Aorta (tissue), 5 donors: Measurements from ENCODE around the gene PPARA. TPM values are rescaled to one million over a fixed set of nuclear protein-coding genes. Genes with fewer than 3 reads are reported as not detected.

Experiments
- ATAC-seq: fragments of 200-7000 bp; cut with Tn5 transposase; one replicate; pipeline ENCODE4 v1.9.1; 2022; ENCODE audit warnings: moderate library complexity; ENCODE audit not compliant: low FRiP score
- DNase-seq, 2 donors: peaks; one replicate each; pipeline ENCODE4 v3.0.0-alpha.2; 2020
- H3K27ac ChIP-seq, 2 donors: one replicate each; pipeline ENCODE4 v1.5.1; 2013; ENCODE audit warnings: low read length in 2 of 2, mild to moderate bottlenecking in 2 of 2, moderate library complexity in 2 of 2, control low read depth in 1 of 2, inconsistent platforms in 1 of 2, low read depth in 1 of 2
- H3K27me3 ChIP-seq, 2 donors: one replicate each; pipeline ENCODE4 v1.6.1; 2013; ENCODE audit warnings: control low read depth in 1 of 2, low read length in 1 of 2, mild to moderate bottlenecking in 1 of 2, moderate library complexity in 1 of 2; ENCODE audit not compliant: insufficient read depth in 2 of 2, control insufficient read depth in 1 of 2
- H3K36me3 ChIP-seq, 2 donors: one replicate each; pipeline ENCODE4 v1.6.1; 2013; ENCODE audit warnings: control low read depth in 1 of 2, low read length in 1 of 2, mild to moderate bottlenecking in 1 of 2; ENCODE audit not compliant: insufficient read depth in 2 of 2, control insufficient read depth in 1 of 2
- H3K4me1 ChIP-seq, 2 donors: one replicate each; pipeline ENCODE4 v1.6.1; 2013; ENCODE audit warnings: low read length in 2 of 2, control low read depth in 1 of 2, mild to moderate bottlenecking in 1 of 2, moderate library complexity in 1 of 2; ENCODE audit not compliant: insufficient read depth in 2 of 2, control insufficient read depth in 1 of 2
- H3K4me3 ChIP-seq, 2 donors: one replicate each; pipeline ENCODE4 v1.5.1; 2013; ENCODE audit warnings: low read length in 2 of 2, control low read depth in 1 of 2, mild to moderate bottlenecking in 1 of 2
- H3K9me3 ChIP-seq: one replicate; pipeline ENCODE4 v1.6.1; 2013; ENCODE audit warnings: mild to moderate bottlenecking, low read length; ENCODE audit not compliant: control insufficient read depth
- WGBS, 2 donors: extraction: QIAGEN DNeasy Blood & Tissue Kit; methylation state at CpG; one replicate each; pipeline ENCODE4 v1.1.7; 2013; 5-methylcytosine and 5-hydroxymethylcytosine counted together
- intact Hi-C, 2 donors: fragments of 100-400 bp; cut with DNase I; formaldehyde crosslinking; loops; one replicate each; pipeline versions ENCODE4 v1.14.2 to v1.15.0; 2022
- polyA plus RNA-seq, 2 donors: library from polyadenylated mRNA; stranded (reverse); fragments of 200-250 nt; gene quantifications; one replicate each; pipeline ENCODE4 v1.2.3, GENCODE V29; 2013
- total RNA-seq, 2 donors: library from RNA; stranded (reverse); fragmentation: NEBNext Ultra II Directional; extraction: Animal tissue kit (Norgen Biotek cat#: 25700); gene quantifications; one replicate each; pipeline ENCODE4 v1.2.1, GENCODE V29; 2021
- donor health status: healthy with polysubstance abuse.
- donor health status: Bipolar disorder and iron deficiency.
- donor health status: DM: no; HTN: no; CAD: no.
- donor health status: DM: no; HTN: no; CAD: no.
- donor health status: DM: yes; HTN: yes; CAD: no.

Gene PPARA
- total and polyA plus RNA-seq, 4 donors, result 6.9 to 32.1 (median 19.7) TPM

- peaks cover 0 to 8% of the 10 kb centered on the region in 2 donors for H3K36me3 ChIP-seq
- ATAC-seq, result no peak
- WGBS, 2 donors, result 88 to 91% methylated on average over 13 of the region's 13 CpGs
- intact Hi-C loops, result no loop called here
- no peaks in the 10 kb centered on the region for H3K4me1 ChIP-seq
- DNase-seq, result no peak
- H3K9me3 ChIP-seq, result no peaks in the 10 kb centered on the region
- H3K27ac ChIP-seq, result no peak overlapping the region
- no peaks in the 10 kb centered on the region for H3K27me3 ChIP-seq
- no peak overlapping the region for H3K4me3 ChIP-seq
Measured at GRCh38 chr22:46230262-46230901, 80.1 kb downstream of the PPARA start.

- H3K27ac ChIP-seq, result no peak overlapping the region
- DNase-seq (peak; percentile 86 to 87), ATAC-seq (peak; percentile 74)
- no peaks in the 10 kb centered on the region for H3K9me3 ChIP-seq
- WGBS, 2 donors, result 2 to 3% methylated on average over 9 of the region's 9 CpGs
- no peaks in the 10 kb centered on the region for H3K27me3 ChIP-seq
- intact Hi-C loops, result no loop called here
- H3K4me3 ChIP-seq, result no peak overlapping the region
- no peaks in the 10 kb centered on the region for H3K4me1 ChIP-seq
- peaks cover 0 to 6% of the 10 kb centered on the region in 2 donors for H3K36me3 ChIP-seq
Measured at GRCh38 chr22:46233231-46233630, 82.9 kb downstream of the PPARA start.

- Histone ChIP-seq H3K27ac (no peak overlapping the region), H3K9me3 (no peaks in the 10 kb centered on the region), H3K36me3 (peaks cover 0 to 6% of the 10 kb centered on the region in 2 donors), H3K4me1 (no peaks in the 10 kb centered on the region), H3K27me3 (no peaks in the 10 kb centered on the region), H3K4me3 (no peak overlapping the region)
- no peak for ATAC-seq
- 95% methylated on average over 12 of the region's 12 CpGs for WGBS, 2 donors
- no peak for DNase-seq
- intact Hi-C loops, result no loop called here
Measured at GRCh38 chr22:46234969-46235368, 84.6 kb downstream of the PPARA start.

- 69 to 72% methylated on average over 12 of the region's 12 CpGs for WGBS, 2 donors
- H3K9me3 ChIP-seq, result no peaks in the 10 kb centered on the region
- intact Hi-C loops, result no loop called here
- no peaks in the 10 kb centered on the region for H3K27me3 ChIP-seq
- H3K4me3 ChIP-seq, result no peak overlapping the region
- no peaks in the 10 kb centered on the region for H3K4me1 ChIP-seq
- DNase-seq (no peak), ATAC-seq (no peak)
- H3K27ac ChIP-seq, result no peak overlapping the region
- peaks cover 0 to 1% of the 10 kb centered on the region in 2 donors for H3K36me3 ChIP-seq
Measured at GRCh38 chr22:46237453-46238124, 87.3 kb downstream of the PPARA start.

GRCh38 chr22:46238541-46238940, 88.2 kb downstream of the PPARA start:
- Histone ChIP-seq H3K4me1 (no peaks in the 10 kb centered on the region), H3K36me3 (peaks cover 0 to 1% of the 10 kb centered on the region in 2 donors), H3K4me3 (no peak overlapping the region), H3K27me3 (no peaks in the 10 kb centered on the region), H3K27ac (no peak overlapping the region), H3K9me3 (no peaks in the 10 kb centered on the region)
- 78 to 89% methylated on average over 16 of the region's 16 CpGs for WGBS, 2 donors
- no peak for ATAC-seq
- intact Hi-C loops, result no loop called here
- no peak for DNase-seq

GRCh38 chr22:46239261-46240048, 89.1 kb downstream of the PPARA start:
- Histone ChIP-seq H3K9me3 (no peaks in the 10 kb centered on the region), H3K27ac (no peak overlapping the region), H3K27me3 (no peaks in the 10 kb centered on the region), H3K4me1 (no peaks in the 10 kb centered on the region), H3K36me3 (peaks cover 0 to 1% of the 10 kb centered on the region in 2 donors), H3K4me3 (no peak overlapping the region)
- ATAC-seq (no peak), DNase-seq (no peak)
- intact Hi-C loops, result loop anchor here in 1 of 2 donors (10.0 kb wide), 1 partner anchor 85 kb away; the partner anchor contains the start of gene PPARA
- 90 to 92% methylated on average over 20 of the region's 20 CpGs for whole genome bisulfite sequencing, 2 donors

- intact Hi-C loops, result loop anchor here in 1 of 2 donors (10.0 kb wide), 1 partner anchor 85 kb away; the partner anchor contains the start of gene PPARA
- H3K9me3 ChIP-seq, result no peaks in the 10 kb centered on the region
- no peak for DNase-seq
- no peak overlapping the region for H3K4me3 ChIP-seq
- H3K36me3 ChIP-seq, result peaks cover 0 to 1% of the 10 kb centered on the region in 2 donors
- no peak for ATAC-seq
- no peaks in the 10 kb centered on the region for H3K4me1 ChIP-seq
- H3K27ac ChIP-seq, result no peak overlapping the region
- WGBS, 2 donors, result 93 to 95% methylated on average over 2 of the region's 2 CpGs
- no peaks in the 10 kb centered on the region for H3K27me3 ChIP-seq
Measured at GRCh38 chr22:46240073-46240472, 89.7 kb downstream of the PPARA start.

GRCh38 chr22:46240506-46240905, 90.2 kb downstream of the PPARA start:
- ATAC-seq (no peak), DNase-seq (no peak)
- Histone ChIP-seq H3K27ac (no peak overlapping the region), H3K9me3 (no peaks in the 10 kb centered on the region), H3K27me3 (no peaks in the 10 kb centered on the region), H3K4me1 (no peaks in the 10 kb centered on the region), H3K4me3 (no peak overlapping the region), H3K36me3 (no peaks in the 10 kb centered on the region)
- 82% methylated on average over 6 of the region's 6 CpGs for WGBS, 2 donors
- intact Hi-C loops, result loop anchor here in 1 of 2 donors (10.0 kb wide), 1 partner anchor 86 kb away; the partner anchor contains the start of gene PPARA
